ENCODE data around the gene PCP4L1. TPM values are rescaled to one million over a fixed set of nuclear protein-coding genes. Genes with fewer than 3 reads are reported as not detected.

Gene PCP4L1
- total RNA-seq, 1 experiment from 2014 or later, result not detected

DNA sequence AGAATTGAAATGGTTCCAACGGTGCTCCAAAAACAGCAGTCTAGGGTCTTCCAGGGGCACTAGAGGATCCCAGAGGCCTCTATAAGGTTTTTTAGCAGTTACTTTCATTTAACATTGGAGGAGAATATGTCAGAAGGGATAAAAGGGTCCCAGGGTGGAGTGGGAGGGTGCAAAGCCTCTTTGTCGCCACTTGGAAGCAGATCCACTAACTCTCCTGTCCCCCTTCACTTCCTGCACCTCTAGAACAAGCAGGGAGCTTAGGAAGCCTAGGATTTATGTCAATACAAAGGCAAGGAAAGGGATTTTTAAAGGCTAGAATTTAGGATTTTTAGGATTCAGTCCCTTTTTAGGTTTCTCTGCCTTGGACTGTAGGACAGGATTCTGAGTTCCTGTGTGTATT is 8.3 kb downstream of the PCP4L1 start:
- no peak for DNase-seq (ENCODE audit: low spot score)

DNA sequence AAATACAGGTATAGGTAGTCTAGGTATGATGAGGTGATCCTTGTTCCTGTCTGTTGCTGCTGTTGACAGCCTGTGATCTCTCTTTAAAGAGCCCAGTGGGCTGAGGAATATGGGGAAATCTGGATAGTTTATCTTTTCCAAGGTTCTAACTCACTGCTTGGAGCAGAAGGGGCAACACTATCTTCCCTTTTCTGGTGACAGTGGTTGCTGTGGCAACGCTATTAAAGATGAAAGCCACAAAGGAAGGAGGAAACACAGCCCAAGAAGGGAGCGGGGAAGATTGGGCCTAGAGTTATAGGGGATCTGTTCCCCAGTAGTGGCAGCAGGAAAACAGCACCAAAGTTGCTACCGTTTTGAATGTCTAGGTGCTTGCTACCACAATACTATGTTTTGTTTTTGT is 8.8 kb downstream of the PCP4L1 start:
- DNase-seq (ENCODE audit: low spot score), result no peak

DNA sequence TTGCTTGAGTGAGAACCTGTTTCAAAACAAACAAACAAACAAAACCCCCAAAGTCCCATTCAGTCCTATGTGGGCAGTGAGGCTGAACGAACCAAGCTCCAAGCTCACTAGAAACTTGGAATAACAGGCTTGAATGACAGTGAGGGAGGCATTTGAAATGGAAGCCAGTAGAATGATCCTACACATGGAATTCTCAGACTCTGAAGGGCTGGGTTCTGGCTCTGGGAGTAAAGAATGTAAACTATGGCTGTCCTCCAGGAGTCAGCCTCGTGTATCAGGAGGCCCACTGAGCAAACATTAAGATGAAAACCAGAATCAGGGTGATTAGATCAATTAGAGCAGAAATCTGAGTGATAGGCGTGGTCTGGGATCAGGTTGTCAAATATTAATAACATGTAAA is 14.9 kb downstream of the PCP4L1 start:
- no peak for DNase-seq (ENCODE audit: low spot score)

DNA sequence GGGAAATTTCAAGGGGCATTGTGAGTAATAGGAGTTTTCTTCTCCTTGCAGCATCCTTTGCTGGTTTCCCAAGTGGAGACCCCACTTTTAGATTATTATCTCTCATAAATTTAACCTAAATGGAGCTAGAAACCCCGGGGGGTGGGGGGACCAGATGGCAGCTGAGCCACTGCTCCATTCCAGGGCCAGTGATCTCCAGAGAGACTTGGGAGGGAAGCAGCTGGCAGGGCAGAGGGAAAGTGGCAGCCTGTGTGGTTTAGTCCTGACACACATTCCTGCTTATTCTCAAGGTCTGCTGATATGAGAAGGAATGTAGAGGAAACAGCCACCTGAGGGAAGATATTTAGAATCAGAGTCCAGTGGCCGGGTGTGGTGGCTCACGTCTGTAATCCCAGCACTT is 16.3 kb downstream of the PCP4L1 start:
- no peak for DNase-seq (ENCODE audit: low spot score)

DNA sequence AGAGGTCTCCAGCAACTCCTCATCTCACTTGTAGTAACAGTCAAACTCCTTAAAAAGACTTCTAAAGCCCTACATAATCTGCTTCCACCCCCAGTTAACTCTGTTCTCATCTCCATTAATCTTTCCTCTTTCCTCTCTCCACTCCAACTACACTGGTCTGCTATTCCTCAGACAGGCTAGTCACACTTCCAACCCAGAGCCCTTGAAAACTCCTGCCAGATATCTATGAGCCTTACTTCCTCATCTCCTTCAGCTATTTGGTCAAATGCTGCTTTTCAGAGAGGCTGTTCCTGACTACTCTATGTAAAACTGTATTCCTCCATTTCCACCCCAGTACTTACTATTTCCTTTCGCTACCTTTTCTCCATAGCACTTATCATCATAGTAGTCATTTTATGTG is 24.4 kb downstream of the PCP4L1 start:
- DNase-seq (ENCODE audit: low spot score), result no peak

DNA sequence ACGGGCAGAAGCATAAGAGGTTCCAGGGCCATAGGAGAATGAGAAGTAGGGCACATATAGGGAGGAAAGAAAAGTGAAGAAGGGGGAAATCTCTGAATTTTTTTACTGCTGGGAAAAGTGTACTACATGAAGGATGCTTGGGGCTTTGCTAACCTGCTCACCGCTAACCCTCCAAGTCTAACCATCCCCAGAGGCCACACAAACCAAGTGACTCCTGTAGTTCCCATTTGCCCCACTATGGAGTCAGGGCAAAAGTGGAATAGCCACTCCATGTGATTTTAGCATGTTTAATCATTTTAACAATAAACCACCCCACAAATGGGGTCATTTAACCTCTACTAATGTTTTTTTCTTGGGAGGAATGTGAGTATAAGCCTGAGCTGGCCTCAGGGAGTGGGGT is 26.6 kb downstream of the PCP4L1 start:
- no peak for DNase-seq (ENCODE audit: low spot score)

DNA sequence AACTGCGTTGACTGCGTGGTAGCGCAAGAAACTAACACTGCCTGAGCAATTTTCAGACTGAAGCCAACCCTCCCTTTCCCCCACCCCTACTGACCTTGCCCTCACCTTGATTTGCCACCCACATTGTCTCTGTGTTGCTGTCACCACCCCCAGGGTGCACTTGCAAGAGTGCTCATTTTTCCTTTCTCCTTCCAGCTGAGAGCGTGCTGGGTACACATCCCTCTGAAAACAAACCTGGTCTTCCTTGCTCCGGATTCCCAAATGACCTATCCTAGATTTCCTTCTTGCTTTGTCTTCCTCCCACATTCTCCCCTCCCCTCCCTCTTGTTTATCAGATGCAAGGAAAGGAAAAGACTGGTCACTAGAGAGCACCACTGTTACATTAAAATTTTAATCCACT is 27.0 kb downstream of the PCP4L1 start:
- no peak for DNase-seq (ENCODE audit: low spot score)

DNA sequence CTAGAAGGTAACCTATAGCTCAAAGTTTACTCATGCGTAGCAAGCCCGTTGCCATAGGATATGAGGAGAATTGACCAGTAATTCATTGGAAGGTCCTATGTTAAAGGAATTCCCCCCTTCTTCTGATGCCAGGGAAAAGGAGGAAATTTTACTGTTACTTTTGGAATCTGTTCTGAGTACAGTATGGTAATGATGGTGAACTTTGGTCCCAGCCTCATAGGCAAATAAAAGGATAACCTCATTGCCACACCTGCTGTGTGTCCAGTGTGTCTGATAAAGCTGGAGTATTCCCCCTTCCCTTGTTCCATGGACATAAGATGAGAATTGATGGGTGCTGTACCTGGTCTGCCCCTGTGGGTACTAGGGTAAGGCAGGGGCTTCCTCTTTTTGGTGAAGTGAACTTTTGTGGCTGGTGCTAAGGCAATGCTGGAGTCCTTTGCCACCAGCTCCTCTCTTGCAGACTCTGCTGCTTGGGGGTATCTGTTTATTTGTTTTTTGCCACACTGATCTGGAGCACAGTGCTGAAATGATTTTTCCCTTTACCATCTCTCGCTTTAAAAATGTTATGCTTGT is 29.0 kb downstream of the PCP4L1 start:
- no peak for DNase-seq (ENCODE audit: low spot score)

DNA sequence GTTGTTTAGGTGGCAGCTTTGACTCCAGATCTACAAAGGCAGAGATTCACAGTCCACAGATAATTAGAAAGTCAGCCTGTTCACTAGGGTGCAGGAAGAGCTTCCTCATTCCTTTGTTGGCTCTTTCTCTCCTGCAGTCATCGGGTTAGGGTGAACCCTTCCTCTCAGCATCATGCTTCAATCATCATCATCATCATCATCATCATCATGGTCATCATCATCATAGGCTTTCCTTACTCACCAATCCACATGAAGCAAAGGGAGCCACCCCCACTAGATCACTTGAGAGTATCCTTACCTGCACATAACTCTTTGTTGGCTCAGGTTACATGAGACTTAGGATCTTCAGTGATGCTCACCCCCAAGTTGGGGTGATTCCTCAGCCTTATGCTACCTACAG is 32.2 kb downstream of the PCP4L1 start:
- no peak for DNase-seq (ENCODE audit: low spot score)

DNA sequence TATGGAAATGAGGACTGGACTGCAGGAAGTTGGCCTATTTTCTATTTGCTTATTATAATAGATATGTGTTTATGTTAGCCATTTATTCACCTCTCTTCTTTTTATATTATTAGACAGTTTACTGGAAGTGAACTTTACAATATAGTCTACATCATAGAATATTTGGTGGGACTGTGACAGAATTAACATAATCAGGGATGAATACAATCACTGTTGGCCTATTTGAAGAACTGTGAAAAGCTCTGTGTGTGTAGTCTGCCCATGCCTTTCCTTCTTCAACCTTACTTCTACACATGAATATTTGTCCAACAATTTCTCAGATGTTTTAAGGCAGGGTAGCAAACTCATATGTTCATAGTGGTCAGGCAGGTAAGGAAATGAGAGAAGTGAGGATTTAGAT is 38.9 kb downstream of the PCP4L1 start:
- no peak for DNase-seq (ENCODE audit: low spot score)

DNA sequence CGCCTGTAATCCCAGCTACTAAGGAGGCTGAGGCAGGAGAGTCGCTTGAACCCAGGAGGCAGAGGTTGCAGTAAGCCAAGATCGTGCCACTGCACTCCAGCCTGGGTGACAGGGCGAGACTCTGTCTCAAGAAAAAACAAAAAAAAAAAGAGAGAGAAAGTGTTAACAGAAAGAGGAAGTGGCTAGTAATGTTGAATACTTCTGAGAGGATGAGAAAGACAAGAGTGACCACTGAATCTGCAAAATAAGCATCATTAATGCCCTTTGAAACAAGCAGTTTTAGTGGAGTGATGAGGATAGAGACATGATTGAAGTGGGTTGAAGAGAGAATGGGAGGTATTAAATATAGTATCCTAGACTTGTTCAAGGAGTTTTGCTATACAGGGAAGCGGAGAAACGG is 39.6 kb downstream of the PCP4L1 start:
- no peak for DNase-seq (ENCODE audit: low spot score)

DNA sequence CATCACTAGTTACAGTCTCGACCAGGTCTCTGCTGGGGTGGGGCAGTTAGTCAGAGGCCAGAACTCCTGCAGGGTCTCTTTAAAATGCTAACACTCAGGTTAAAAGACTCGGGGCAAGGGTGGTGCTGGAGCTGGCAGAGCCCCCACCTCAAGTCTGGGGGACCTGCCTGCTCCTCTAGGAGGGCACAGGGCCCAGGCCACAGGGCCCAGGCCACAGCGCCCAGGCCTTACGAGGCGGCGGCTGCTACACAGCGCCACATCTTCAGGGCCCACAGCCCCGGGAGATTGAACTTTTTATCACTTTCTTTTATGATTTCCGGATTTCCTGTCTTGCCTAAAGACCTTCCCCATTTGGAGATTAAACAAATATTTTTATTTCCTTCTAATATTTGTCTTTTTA is 40.8 kb downstream of the PCP4L1 start:
- no peak for DNase-seq (ENCODE audit: low spot score)

DNA sequence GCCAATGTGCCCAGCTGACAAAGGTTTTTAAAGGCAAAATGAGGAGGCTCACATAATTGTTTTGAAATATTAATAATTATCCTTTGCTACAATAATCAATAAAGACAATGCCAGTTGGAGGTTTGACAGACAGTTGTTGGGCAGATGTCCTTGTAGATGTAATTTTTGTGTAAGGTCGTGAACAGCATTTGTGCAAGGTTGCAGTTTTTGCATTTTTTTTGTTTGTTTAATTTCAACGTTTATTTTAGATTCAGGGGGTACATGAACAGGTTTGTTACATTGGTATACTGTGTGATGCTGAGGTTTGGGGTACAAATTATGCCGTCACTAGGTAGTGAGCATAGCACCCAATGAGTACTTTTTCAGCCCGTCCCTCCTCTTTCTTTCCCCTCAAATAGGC is 41.9 kb downstream of the PCP4L1 start:
- DNase-seq (ENCODE audit: low spot score), result no peak

DNA sequence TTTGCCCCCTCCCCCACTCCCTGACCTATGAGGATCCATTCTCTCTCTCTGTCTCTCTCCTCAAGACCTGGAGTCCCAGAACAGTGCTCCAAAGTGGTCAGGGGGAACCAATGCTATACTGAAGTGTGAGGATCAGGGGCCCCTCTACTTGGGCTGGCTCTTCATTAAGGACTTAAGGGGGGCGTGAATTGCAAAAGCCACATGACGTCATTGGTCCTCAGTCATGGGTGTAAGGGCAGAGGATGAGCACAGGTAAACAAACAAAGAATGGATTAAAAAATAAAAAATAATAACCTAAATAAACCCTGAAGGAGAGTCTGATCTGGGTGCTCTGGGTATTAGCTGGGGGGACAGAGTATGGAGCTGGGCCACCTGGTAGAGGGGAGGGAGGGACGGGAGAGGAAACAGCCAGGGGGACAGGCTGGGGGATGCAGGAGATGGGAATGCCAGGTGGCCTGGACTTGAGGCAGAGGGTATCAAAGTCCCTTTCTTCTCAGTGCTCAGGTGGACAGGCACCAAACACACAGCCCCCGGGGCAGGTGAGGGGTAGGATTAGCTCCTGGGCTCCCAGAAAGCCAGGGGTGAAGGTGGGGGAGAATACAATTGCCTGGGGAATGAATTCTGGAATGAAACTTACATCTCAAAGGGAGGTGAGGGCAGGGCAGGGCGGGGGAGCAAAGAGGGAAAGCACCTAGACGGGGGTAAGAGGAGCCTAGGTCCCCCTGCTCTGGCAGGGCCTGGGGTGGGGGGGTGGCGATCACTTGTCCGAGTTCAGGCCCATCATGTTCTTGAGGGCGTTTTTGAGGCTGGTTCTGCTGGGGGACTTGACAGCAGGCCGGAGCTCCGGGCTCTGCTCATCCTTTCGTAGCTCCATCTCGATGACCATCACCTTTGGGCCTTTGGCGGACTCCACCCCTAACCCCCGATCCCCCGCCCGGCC is 46.7 kb downstream of the PCP4L1 start:
- no peak for DNase-seq (ENCODE audit: low spot score)

DNA sequence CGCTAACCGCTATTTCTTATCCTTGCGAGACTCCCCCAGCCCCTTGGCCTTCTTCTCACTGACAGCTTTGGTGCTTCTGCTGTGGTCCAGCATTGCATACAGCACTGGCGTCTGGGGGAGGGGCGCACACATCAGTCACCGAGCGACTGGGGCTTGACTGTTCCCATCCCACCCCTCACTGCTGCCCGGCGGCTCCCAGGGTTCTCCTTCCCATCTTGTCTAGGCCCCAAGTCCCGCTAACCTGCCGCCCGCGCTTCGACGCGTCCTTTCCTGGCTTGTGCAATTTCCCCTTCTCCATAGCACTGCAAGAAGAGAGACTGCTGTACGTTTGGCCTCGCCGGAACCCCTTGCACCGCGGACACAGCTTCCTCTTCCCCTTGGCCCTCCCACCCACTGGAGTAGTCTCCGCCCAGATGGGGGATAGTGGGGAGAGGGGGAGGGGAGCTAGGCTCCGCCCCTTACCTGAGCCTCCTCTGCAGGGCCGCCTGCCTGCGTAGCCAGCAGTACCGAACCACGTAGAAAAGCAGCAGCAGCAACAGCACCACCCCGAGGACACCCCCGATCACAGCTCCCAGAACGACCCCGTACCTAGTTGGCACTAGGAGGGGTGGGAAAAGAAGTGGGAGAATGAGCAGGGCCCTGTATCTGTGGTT is 47.4 kb downstream of the PCP4L1 start:
- DNase-seq (ENCODE audit: low spot score), result no peak

DNA sequence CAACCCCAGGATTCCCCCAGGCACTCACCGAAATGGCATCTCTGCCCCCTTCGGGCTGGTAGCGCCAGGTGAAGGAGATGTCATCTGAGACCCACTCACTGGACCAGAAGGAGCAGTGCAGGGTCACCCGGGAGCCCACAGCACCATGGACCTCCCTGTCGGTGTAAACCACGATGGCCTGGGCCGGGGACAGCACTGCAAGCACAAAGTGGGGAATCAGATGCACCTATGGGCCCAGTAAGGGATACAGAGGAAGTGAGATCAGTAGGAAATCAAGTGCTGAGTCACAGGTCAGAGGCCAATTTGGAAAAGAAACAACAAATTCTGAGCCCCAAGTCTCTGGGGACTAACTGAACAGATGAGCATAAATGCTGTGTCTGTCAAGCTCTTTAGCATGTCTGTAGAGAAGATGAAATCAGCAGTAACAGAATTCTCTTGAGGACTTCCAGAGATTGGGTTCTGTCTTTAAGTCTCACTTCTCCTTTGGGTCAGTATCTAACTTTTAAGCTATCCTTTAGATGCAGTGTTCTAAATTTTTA is 48.8 kb downstream of the PCP4L1 start:
- DNase-seq (ENCODE audit: low spot score), result no peak

DNA sequence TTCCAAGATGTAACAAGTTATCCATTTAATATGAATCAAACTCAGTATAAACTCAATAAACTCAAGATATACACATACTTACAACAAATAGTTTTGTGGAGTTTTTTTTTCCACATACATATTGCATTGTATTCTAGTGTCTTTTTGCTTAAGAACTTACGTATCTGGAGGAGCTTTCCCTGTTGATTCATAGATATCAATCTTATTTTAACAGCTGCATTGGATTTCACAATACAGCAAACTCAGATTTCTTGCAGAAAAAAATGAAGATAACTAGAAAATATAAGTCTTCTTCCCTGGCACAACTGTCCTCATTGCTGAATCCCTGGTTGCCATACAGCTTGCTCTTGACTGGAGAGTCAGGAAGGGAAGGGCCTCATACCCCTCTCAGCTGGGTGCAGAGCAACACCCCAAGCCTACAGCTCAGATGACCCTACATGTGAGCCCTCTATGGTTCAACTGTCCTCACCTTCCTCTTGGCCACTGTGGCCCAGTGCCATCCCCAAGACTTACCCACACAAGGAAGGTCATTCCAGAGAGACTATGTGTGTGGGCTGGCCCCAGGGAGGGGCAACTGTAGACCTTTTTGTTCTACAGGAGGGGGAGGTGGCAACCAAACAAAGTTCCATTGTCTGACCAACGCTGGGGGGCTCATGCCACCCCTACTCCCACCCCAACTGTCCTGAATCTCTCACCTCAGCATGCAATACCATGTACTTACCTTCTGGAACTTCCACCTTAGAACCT is 49.5 kb downstream of the PCP4L1 start:
- no peak for DNase-seq (ENCODE audit: low spot score)

DNA sequence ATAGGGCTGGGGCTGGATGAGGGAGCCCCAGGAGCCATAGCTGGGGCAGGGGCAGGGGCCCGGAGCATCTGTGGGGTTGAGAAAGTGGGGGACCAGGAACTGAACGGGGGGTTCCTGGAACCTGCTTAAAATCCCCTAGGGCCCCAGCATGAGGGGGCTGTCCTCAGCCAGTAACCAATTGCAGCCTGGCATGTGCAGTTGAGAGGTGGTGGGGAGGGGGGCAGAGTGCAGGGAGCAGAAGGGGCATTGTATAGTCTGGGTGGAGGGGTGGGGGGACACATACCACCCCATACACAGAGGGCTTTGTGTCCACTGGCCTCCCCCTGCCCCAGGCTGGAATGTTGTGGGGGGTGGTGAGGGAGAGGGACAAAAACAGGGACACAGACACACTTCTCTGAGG is 51.3 kb downstream of the PCP4L1 start, which contains the start of gene MPZ:
TSS of gene MPZ (minus strand) at position 101 of the 400 bp plus-strand sequence. CDS start at position 38, 63 bp downstream.
- DNase-seq (ENCODE audit: low spot score), result no peak

DNA sequence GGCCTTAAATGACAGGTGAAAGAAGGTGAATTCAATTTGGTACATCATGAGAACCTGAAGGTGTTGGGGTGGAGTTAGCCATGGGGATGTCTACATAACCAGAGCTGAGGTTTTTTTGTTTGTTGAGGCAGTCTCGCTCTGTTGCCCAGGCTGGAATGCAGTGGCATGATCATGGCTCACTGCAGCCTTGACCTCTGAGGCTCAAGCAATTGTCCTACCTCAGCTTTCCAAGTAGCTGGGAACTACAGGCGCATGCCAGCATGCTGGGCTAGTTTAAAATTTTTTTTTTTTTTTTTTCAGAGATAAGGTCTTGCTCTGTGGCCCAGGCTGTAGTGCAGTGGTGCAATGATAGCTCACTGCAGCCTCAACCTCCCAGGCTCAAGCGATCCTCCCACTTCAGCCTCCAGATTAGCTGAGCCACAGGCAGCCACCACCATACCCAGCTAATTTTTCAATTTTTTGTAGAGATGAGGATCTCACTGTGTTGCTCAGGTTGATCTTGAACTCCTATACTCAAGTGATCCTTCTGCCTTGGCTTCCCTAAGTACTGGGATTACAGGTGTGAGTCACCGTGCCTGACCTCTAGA is 53.1 kb downstream of the PCP4L1 start:
- DNase-seq (ENCODE audit: low spot score), result no peak

DNA sequence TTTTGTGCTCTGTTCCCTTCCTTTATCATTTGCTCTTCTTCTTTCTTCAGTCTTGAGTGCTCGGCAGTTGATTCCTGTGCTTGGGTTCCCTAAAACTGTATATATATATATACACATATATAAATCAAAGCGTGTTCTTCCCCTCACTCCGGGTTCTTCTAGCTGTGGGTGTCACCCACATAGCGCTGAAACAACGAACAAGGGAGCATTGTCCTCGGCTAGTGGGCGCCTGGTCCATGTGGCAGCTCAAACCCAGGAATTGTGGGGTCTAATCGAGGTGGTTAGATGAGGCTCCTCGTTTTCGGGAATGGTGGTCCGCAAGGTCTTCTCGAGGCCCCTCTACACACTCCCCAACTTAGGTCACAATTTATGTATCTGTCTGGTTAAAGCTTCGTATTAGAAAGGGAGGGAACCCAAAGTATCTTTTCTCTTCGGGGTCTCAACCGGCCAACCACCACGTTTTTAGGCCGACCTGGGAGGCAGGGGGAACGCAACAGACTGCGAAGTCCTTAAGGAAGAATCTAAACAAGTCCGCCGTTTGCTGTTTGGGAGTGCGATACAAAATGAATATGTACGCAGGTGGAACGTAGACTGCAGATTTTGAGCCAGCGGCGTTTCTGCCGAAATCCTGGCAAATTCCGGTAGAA is 55.1 kb downstream of the PCP4L1 start:
- DNase-seq (ENCODE audit: low spot score), result no peak
